NCI-H446 (cell line): ENCODE results near the gene NPAS3.

Source experiments
- DNase-seq, 2 experiments: peaks; one replicate each; lab custom pipeline; 2025; lab: John Stamatoyannopoulos, UW

The NPAS3 gene

GRCh38 chr14:33560718-33561431, 622.2 kb downstream of the NPAS3 start:
- DNase-seq: peak in 1 of 2 experiments; percentile 33

- DNase-seq: peak; percentile 47 to 83
These were observed 623.0 kb downstream of the NPAS3 start for GRCh38 chr14:33561488-33562175.

- no peak for DNase-seq
These were observed 624.7 kb downstream of the NPAS3 start for GRCh38 chr14:33563191-33563900.

GRCh38 chr14:33563901-33564197, 625.2 kb downstream of the NPAS3 start:
- DNase-seq: no peak

- DNase-seq: no peak
These were observed 626.3 kb downstream of the NPAS3 start for GRCh38 chr14:33564774-33565630.

GRCh38 chr14:33566082-33566481, 627.4 kb downstream of the NPAS3 start:
- no peak for DNase-seq

GRCh38 chr14:33567023-33567728, 628.5 kb downstream of the NPAS3 start:
- no peak for DNase-seq

- no peak for DNase-seq
These were observed 629.1 kb downstream of the NPAS3 start for GRCh38 chr14:33567731-33568130.

- DNase-seq: no peak
These were observed 630.4 kb downstream of the NPAS3 start for GRCh38 chr14:33568935-33569579.

- DNase-seq: no peak
These were observed 631.4 kb downstream of the NPAS3 start for GRCh38 chr14:33569821-33570687.

GRCh38 chr14:33570694-33571310, 632.1 kb downstream of the NPAS3 start:
- no peak for DNase-seq

- DNase-seq: no peak
These were observed 634.7 kb downstream of the NPAS3 start for GRCh38 chr14:33573301-33573880.

- DNase-seq: no peak
These were observed 637.3 kb downstream of the NPAS3 start for GRCh38 chr14:33576014-33576413.

GRCh38 chr14:33578461-33579216, 640.0 kb downstream of the NPAS3 start:
- no peak for DNase-seq

- DNase-seq: no peak
These were observed 641.6 kb downstream of the NPAS3 start for GRCh38 chr14:33580231-33580749.

- no peak for DNase-seq
These were observed 642.2 kb downstream of the NPAS3 start for GRCh38 chr14:33580841-33581240.

GRCh38 chr14:33584697-33585096, 646.0 kb downstream of the NPAS3 start:
- DNase-seq: no peak

- DNase-seq: no peak
These were observed 648.1 kb downstream of the NPAS3 start for GRCh38 chr14:33586806-33587205.
